Caco-2 (cell line): ENCODE data around the gene NTMT1. TPM values are rescaled to one million over a fixed set of nuclear protein-coding genes. Genes with fewer than 3 reads are reported as not detected.

Source experiments
- BruUV-seq: library from RNA; stranded (reverse); fragments of 400-500 nt; replicated peaks from 2 replicates; lab custom pipeline; 2021; lab: Mats Ljungman, UMichigan
- CTCF ChIA-PET: fragments of 300-600 bp; sonication (Branson Sonifier 250); formaldehyde crosslinking; loops from one replicate; lab custom pipeline; 2022; ENCODE audit warnings: antibody characterized with exemption; lab: Charles Lee
- POLR2A ChIA-PET: fragments of 300-600 bp; sonication (Branson Sonifier 250); formaldehyde crosslinking; loops from one replicate; lab custom pipeline; 2022; ENCODE audit warnings: antibody characterized with exemption; lab: Charles Lee
- DNase-seq, 2 experiments: peaks; one replicate each; pipeline versions ENCODE4 v3.0.0 to v3.0.0-alpha.2; 2020 to 2022
- H3K27me3 ChIP-seq: replicated peaks from 2 replicates; pipeline ENCODE4 v1.6.0; 2011; ENCODE audit warnings: low read length; ENCODE audit not compliant: control insufficient read depth, insufficient read depth
- H3K36me3 ChIP-seq: 2 replicates; pipeline ENCODE4 v1.5.1; 2011; ENCODE audit warnings: low read length; ENCODE audit not compliant: control insufficient read depth, insufficient read depth
- H3K4me1 ChIP-seq: fragments of 250-450 bp; sonication (Bioruptor Pico); 2 replicates; pipeline ENCODE4 v1.5.1; 2020; ENCODE audit warnings: mild to moderate bottlenecking
- H3K4me3 ChIP-seq: 2 replicates; pipeline ENCODE4 v1.5.1; 2011; ENCODE audit warnings: low read depth, mild to moderate bottlenecking, control low read depth, low read length
- H3K9me3 ChIP-seq: fragments of 250-450 bp; sonication (Bioruptor Pico); 2 replicates; pipeline ENCODE4 v1.5.1; 2020; ENCODE audit warnings: mild to moderate bottlenecking, moderate library complexity
- H3K27ac Mint-ChIP-seq: one replicate; pipeline ENCODE4 v1.8.0; 2022; ENCODE audit warnings: mixed read lengths; ENCODE audit not compliant: unreplicated experiment
- H3K27me3 Mint-ChIP-seq: one replicate; pipeline ENCODE4 v1.8.0; 2022; ENCODE audit warnings: mixed read lengths; ENCODE audit not compliant: insufficient read depth, unreplicated experiment
- H3K36me3 Mint-ChIP-seq: one replicate; pipeline ENCODE4 v1.8.0; 2022; ENCODE audit warnings: mild to moderate bottlenecking, mixed read lengths; ENCODE audit not compliant: insufficient read depth, unreplicated experiment
- H3K4me1 Mint-ChIP-seq: one replicate; pipeline ENCODE4 v1.8.0; 2022; ENCODE audit warnings: low read depth, mixed read lengths; ENCODE audit not compliant: unreplicated experiment
- H3K4me3 Mint-ChIP-seq: one replicate; pipeline ENCODE4 v1.8.0; 2022; ENCODE audit warnings: mild to moderate bottlenecking, moderate library complexity, mixed read lengths; ENCODE audit not compliant: unreplicated experiment
- H3K9me3 Mint-ChIP-seq: one replicate; pipeline ENCODE4 v1.8.0; 2022; ENCODE audit warnings: mixed read lengths; ENCODE audit not compliant: unreplicated experiment
- CTCF ChIP-seq, 2 experiments: fragments of 200-600 bp in 1 of 2; IDR thresholded peaks; 1 replicate in 1 of 2; 2 replicates in 1 of 2; pipeline versions ENCODE4 v1.5.1 to v1.8.0; 2011 to 2022; ENCODE audit warnings: antibody characterized with exemption in 1 of 2, control low read depth in 1 of 2, inconsistent platforms in 1 of 2, low read depth in 1 of 2, low read length in 1 of 2, mild to moderate bottlenecking in 1 of 2, moderate library complexity in 1 of 2; ENCODE audit not compliant: insufficient read depth in 1 of 2, severe bottlenecking in 1 of 2, unreplicated experiment in 1 of 2
- intact Hi-C: fragments of 100-400 bp; cut with micrococcal nuclease; formaldehyde crosslinking; loops from one replicate; pipeline ENCODE4 v1.10.0; 2022; ENCODE audit not compliant: unreplicated experiment
- total RNA-seq: library from RNA; stranded (reverse); gene quantifications from 2 replicates; pipeline ENCODE4 v1.2.3, GENCODE V29; 2022

Gene NTMT1
- total RNA-seq, 1 experiment from 2014 or later = 44.1 TPM

DNA sequence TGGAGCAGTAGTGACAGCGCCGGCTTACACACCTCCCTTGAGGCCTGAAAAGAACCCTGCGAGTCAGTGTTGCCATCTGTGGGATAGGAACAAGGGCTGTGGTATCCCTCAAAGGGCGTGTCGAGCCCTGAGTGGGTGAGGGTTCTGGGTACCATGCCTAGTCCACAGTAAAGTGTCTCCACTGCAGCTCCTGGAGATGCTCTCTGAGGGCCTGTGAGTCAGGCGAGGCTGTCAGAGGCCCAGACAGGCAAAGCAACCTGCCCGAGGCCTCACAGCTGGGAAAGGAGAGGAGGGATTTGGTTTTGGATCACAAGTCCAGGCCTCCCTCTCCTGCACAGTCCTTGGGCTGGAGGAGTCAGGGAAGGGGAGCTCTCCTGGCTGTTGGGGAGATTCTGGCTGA lies 45.6 kb downstream of the NTMT1 start:
- DNase-seq = no peak
- no peaks in the 10 kb centered on the region; the same call in 1 of the 2 replicates for H3K27me3 ChIP-seq
- H3K4me3 ChIP-seq = no peak overlapping the region
- no peaks in the 10 kb centered on the region for H3K4me1 ChIP-seq
- intact Hi-C loops = no loop called here
- TF ChIP-seq CTCF (IDR thresholded peaks at IDR 0.05; ENCODE audit: insufficient read depth in 1 of 2, low read depth in 1 of 2, low read length in 1 of 2, severe bottlenecking in 1 of 2, unreplicated experiment in 1 of 2) = no peak
- H3K4me1 Mint-ChIP-seq = no peaks in the 10 kb centered on the region
- ChIA-PET POLR2A (interaction anchor here (0.5 to 0.6 kb wide), 3 partner anchors 9 to 152 kb away, joined by 3 read pairs; partner anchors contain the start of gene NTMT1), CTCF (no interaction called here)
- H3K27ac Mint-ChIP-seq = no peak overlapping the region
- H3K27me3 Mint-ChIP-seq = peaks cover 10% of the 10 kb centered on the region
- no TSS peak for BruUV-seq
- no peaks in the 10 kb centered on the region for H3K36me3 ChIP-seq
- no peak overlapping the region for H3K4me3 Mint-ChIP-seq
- H3K36me3 Mint-ChIP-seq = no peaks in the 10 kb centered on the region
- no peaks in the 10 kb centered on the region for H3K9me3 ChIP-seq
- H3K9me3 Mint-ChIP-seq = no peaks in the 10 kb centered on the region

DNA sequence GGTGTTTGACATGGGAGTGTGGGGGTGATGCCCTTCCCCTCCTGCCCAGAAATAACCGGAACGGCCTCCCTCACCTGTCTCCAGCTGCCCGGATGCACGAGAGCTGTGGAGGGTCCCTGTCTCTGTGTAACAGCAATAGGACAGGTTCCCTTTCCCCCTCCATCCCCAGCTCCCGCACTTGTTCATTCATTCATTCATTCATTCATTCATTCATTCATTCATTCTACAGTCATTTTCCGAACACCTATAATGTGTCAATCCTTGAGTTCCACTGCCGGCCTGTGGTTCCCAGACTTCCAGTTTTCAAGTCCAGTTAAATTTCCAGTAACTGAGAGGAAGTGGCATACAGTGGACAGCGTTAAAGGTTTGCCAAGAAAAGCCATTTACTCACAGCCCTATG lies 46.7 kb downstream of the NTMT1 start:
- H3K9me3 Mint-ChIP-seq = no peaks in the 10 kb centered on the region
- no TSS peak for BruUV-seq
- TF ChIP-seq CTCF (IDR thresholded peaks at IDR 0.05; ENCODE audit: insufficient read depth in 1 of 2, low read depth in 1 of 2, low read length in 1 of 2, severe bottlenecking in 1 of 2, unreplicated experiment in 1 of 2) = no peak

GRCh38 chr9:129673602-129674001 lies 47.6 kb downstream of the NTMT1 start:
- H3K4me3 ChIP-seq = no peak overlapping the region
- Mint-ChIP-seq H3K4me1 (no peaks in the 10 kb centered on the region), H3K27me3 (peaks cover 8% of the 10 kb centered on the region), H3K9me3 (no peaks in the 10 kb centered on the region), H3K36me3 (no peaks in the 10 kb centered on the region), H3K27ac (no peak overlapping the region), H3K4me3 (no peak overlapping the region)
- CTCF ChIA-PET = no interaction called here
- intact Hi-C loops = no loop called here
- H3K27me3 ChIP-seq = no peaks in the 10 kb centered on the region
- no peaks in the 10 kb centered on the region for H3K4me1 ChIP-seq
- no peaks in the 10 kb centered on the region for H3K36me3 ChIP-seq
- POLR2A ChIA-PET = no interaction called here
- no peak for DNase-seq
- BruUV-seq = no TSS peak
- no peak for TF ChIP-seq CTCF (IDR thresholded peaks at IDR 0.05; ENCODE audit: insufficient read depth in 1 of 2, low read depth in 1 of 2, low read length in 1 of 2, severe bottlenecking in 1 of 2, unreplicated experiment in 1 of 2)
- no peaks in the 10 kb centered on the region for H3K9me3 ChIP-seq

More for the DNA sequence above, 46.7 kb downstream of the NTMT1 start:
- Mint-ChIP-seq H3K27ac (no peak overlapping the region), H3K4me3 (no peak overlapping the region), H3K4me1 (no peaks in the 10 kb centered on the region), H3K36me3 (no peaks in the 10 kb centered on the region), H3K27me3 (peaks cover 8% of the 10 kb centered on the region)
- Histone ChIP-seq H3K4me1 (no peaks in the 10 kb centered on the region), H3K27me3 (no peaks in the 10 kb centered on the region; the same call in 1 of the 2 replicates), H3K36me3 (no peaks in the 10 kb centered on the region), H3K4me3 (no peak overlapping the region), H3K9me3 (no peaks in the 10 kb centered on the region)
- ChIA-PET CTCF (no interaction called here), POLR2A (no interaction called here)
- intact Hi-C loops = no loop called here
- DNase-seq = no peak
